ENCODE results near the gene PLA2G4E.

The PLA2G4E gene

DNA sequence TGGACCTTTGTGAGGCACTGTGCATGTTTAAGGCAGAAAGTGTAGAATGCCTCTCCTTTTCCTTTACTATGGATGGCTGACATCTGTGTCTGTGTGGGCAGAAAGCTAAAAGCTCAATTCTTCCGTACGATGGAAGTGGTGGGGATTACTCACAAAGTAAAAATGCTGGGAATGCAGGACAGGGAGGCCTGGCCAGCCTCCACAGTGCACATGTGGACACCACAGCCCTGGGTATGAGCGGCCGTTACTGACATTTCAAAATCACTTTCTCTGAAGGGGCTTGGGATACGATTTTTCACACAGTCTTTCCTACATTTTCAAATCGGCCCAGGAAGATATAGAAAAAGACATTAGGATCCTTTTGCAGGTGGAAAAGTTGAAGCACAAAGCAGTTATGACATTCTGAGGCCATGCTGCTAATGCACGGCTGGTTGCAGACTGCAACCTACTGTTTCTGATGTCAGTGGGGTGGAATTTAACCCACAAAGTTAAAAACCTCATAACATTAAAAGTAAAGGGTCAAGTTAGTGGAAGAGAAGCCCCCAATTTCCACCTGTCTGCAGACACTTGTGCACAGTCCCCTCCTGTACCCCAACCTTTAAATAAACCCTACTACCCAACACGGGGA lies 76.4 kb downstream of the PLA2G4E start:
- TF ChIP-seq, protein P1, sequence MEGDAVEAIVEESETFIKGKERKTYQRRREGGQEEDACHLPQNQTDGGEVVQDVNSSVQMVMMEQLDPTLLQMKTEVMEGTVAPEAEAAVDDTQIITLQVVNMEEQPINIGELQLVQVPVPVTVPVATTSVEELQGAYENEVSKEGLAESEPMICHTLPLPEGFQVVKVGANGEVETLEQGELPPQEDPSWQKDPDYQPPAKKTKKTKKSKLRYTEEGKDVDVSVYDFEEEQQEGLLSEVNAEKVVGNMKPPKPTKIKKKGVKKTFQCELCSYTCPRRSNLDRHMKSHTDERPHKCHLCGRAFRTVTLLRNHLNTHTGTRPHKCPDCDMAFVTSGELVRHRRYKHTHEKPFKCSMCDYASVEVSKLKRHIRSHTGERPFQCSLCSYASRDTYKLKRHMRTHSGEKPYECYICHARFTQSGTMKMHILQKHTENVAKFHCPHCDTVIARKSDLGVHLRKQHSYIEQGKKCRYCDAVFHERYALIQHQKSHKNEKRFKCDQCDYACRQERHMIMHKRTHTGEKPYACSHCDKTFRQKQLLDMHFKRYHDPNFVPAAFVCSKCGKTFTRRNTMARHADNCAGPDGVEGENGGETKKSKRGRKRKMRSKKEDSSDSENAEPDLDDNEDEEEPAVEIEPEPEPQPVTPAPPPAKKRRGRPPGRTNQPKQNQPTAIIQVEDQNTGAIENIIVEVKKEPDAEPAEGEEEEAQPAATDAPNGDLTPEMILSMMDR (IDR thresholded peaks at IDR 0.05; ENCODE audit: control insufficient read depth, extremely low read depth, insufficient read depth) = no peak
- H3K4me3 ChIP-seq (ENCODE audit: low read depth, low read length) = no peak overlapping the region
- no peak for DNase-seq (ENCODE audit: low read depth)

DNA sequence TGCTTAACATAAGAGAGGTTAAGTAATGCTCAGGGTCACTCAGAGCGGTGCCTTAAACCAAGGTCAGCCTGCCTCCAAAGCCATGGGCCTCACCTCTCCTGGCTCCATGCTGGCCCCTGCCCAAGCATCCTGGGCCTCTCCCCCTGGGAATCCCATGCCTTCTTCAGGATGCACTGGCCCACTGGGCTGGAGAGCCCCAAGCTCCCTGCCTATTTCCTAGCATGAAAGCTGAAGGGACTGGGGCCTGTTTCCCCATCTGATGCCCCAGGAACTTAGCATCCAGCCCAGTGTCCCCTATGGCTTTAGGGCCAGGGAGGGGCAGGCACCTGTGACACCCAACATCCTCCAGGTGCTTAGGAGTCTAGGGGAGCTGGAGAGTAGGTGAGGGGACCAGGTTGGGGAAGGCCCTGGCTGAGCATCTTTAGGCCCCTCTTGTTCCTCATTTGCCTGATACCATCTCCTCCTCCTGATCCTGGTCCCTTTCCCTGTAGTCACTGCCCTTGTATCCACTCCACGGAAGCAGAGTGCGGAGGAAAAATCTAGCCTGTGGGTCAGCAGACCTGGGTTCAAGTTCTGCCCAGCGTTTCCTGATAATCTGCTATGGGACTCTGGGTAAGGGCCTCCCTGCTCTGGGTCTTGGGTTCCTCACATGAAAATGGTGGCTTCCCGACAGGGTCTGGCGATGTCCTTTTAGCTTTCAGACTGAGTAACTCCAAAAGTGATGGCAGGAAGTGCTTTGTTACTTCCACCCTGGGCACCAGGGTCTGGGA lies 77.1 kb downstream of the PLA2G4E start:
- no peak for DNase-seq (ENCODE audit: low read depth)
- TF ChIP-seq, protein P1 (IDR thresholded peaks at IDR 0.05; ENCODE audit: control insufficient read depth, extremely low read depth, insufficient read depth) = no peak
- H3K4me3 ChIP-seq (ENCODE audit: low read depth, low read length) = no peak overlapping the region

DNA sequence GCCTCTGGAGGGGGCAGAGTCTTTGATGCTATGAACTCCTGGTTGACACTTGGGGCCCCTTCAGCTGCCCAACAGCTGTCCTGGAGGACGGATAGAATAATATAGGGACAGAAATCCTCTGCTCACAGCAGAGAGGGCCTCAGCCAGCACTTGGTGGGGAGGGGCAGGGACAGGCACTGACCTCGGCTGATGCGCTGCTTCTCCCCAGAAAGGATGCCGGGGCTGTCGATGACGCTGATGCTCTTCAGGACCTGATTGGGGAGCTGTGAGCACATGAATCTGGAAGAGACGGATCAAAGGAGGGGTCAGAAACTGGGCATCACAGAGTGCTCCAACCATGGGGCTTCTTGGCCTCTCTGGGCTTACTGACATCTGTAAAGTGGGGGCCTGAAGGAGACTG lies 78.0 kb downstream of the PLA2G4E start:
- H3K4me3 ChIP-seq (ENCODE audit: low read depth, low read length) = no peak overlapping the region
- DNase-seq (ENCODE audit: low read depth) = no peak
- TF ChIP-seq, protein P1 (IDR thresholded peaks at IDR 0.05; ENCODE audit: control insufficient read depth, extremely low read depth, insufficient read depth) = no peak

DNA sequence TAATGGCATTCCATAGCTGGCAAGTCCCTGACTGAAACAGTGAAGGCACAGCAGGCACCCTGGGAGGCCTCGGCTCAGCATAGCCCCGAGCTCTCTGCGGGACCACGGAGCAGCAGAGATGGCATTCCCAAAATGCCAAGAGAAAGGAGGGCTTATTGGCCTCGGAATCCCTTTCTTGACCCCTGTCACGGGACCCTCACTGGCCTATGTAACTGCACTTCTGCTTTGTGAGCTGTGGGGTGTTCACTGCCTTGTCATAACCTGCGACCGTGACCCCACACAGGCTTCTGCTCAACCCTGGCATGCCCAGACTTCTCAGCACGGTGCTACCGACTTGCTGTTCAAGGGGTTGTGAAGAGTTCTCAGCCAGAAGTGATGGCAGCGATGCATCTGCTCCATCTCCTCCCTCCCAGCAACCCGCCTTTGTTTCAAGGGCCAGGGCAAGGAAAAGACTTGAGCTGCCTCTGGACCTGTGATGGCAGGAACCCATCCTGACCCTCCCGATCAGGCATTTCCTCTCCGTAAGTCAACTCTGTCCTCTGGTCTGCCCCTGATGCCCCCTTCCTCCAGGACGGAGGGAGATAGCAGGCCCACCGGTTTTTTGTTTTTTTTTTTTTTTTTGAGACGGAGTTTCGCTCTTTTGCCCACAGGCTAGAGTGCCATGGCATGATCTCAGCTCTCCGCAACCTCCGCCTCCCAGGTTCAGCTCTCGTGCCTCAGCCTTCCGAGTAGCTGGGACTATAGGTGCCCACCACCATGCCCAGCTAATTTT lies 79.0 kb downstream of the PLA2G4E start:
- no peak for DNase-seq (ENCODE audit: low read depth)
- TF ChIP-seq, protein P1 (IDR thresholded peaks at IDR 0.05; ENCODE audit: control insufficient read depth, extremely low read depth, insufficient read depth) = no peak
- H3K4me3 ChIP-seq (ENCODE audit: low read depth, low read length) = no peak overlapping the region

DNA sequence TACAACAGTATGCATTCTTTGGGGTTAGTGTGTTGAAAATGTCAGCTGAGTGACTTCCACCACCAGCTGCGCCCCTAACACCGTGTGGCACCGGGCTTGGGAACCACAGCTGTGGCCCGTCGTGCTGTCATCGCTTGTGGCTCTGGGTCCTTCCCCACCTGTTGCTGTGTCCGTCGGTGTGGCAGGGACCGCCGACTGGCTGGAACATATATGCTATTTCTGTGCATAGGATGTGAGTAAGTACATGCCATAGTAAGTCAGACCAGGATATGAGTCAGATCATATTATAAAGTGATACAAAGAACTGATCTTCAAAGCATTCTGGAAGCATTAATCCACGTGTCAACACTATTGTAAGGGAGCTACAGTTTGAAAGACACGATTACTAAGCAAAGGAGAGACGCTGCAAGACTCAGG lies 80.4 kb downstream of the PLA2G4E start:
- no peak for DNase-seq (ENCODE audit: low read depth)
- H3K4me3 ChIP-seq (ENCODE audit: low read depth, low read length) = no peak overlapping the region
- TF ChIP-seq, protein P1 (IDR thresholded peaks at IDR 0.05; ENCODE audit: control insufficient read depth, extremely low read depth, insufficient read depth) = no peak

DNA sequence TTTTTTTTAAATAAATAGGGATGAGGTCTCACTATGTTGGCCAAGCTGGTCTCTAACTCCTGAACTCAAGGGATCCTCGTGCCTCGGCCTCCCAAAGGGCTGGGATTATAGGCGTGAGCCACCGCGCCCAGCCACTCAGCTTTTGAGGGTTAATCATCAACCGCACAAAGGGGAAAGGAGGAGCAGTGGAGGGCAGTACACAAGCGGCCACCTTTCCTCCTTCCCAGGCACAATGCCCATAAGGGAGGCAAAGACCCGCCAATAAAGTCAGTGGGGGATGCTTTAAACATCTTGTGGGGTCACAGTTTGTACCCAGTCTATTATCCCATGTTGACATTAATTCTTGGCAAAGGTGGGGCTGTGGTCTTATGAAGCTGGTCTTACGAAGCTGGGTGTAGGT lies 80.9 kb downstream of the PLA2G4E start:
- no peak for DNase-seq (ENCODE audit: low read depth)
- H3K4me3 ChIP-seq (ENCODE audit: low read depth, low read length) = no peak overlapping the region
- TF ChIP-seq, protein P1 (IDR thresholded peaks at IDR 0.05; ENCODE audit: control insufficient read depth, extremely low read depth, insufficient read depth) = no peak

Measured in LNCaP clone FGC (cell line).